ENCODE results near the gene RABGEF1.
"Not testable (repeated sequence)": the region's sequence is repeated elsewhere in the genome, so short reads cannot be mapped to it uniquely, and the experiment has no call there.

- TF ChIP-seq CTCF (conservative IDR thresholded peaks at IDR 0.05; ENCODE audit: low read length); EZH2phosphoT487 (IDR thresholded peaks at IDR 0.05; ENCODE audit: borderline replicate concordance, low read depth, low read length): not testable (repeated sequence)
Observed at GRCh38 chr7:66773744-66774143, 33.2 kb downstream of the RABGEF1 start.

All from OCI-LY7 (cell line).